HepG2 (cell line): ENCODE results near the gene VPS11. TPM values are rescaled to one million over a fixed set of nuclear protein-coding genes. Genes with fewer than 3 reads are reported as not detected.
A peak's percentile ranks its signal among the peaks of the same experiment; 100 is the strongest.

Experiments used
- CREM ChIP-seq, 2 experiments: sonication (generic) in 1 of 2; formaldehyde crosslinking in 1 of 2; IDR thresholded peaks; 2 replicates each; pipeline versions ENCODE4 v1.4.0 to v1.6.1; 2016 to 2020; ENCODE audit warnings: antibody characterized with exemption in 1 of 2, mild to moderate bottlenecking in 1 of 2, missing genetic modification reagents in 1 of 2
- E2F2 ChIP-seq: sonication (generic); formaldehyde crosslinking; IDR thresholded peaks from 2 replicates; pipeline ENCODE4 v1.4.0; 2020; ENCODE audit warnings: missing genetic modification reagents, borderline replicate concordance
- JUN ChIP-seq: sonication (generic); formaldehyde crosslinking; IDR thresholded peaks from 2 replicates; pipeline ENCODE4 v1.4.0; 2020; ENCODE audit warnings: mild to moderate bottlenecking, missing genetic modification reagents
- KLF11 ChIP-seq: IDR thresholded peaks from 2 replicates; pipeline ENCODE4 v1.6.1; 2016; ENCODE audit warnings: missing compliant biosample characterization
- MLX ChIP-seq: IDR thresholded peaks from 2 replicates; pipeline ENCODE4 v1.6.1; 2016
- MTA3 ChIP-seq: sonication (generic); formaldehyde crosslinking; IDR thresholded peaks from 2 replicates; pipeline ENCODE4 v1.4.0; 2020; ENCODE audit warnings: missing genetic modification reagents
- SATB2 ChIP-seq: sonication (generic); formaldehyde crosslinking; IDR thresholded peaks from 2 replicates; pipeline ENCODE4 v1.5.0; 2020; ENCODE audit warnings: missing genetic modification reagents
- TRIM22 ChIP-seq: fragments of 450-650 bp; IDR thresholded peaks from 2 replicates; pipeline ENCODE4 v1.6.1; 2017
- ZNF142 ChIP-seq: sonication (generic); formaldehyde crosslinking; IDR thresholded peaks from 2 replicates; pipeline ENCODE4 v1.4.0; 2020; ENCODE audit warnings: missing genetic modification reagents
- ZNF18 ChIP-seq: sonication (generic); formaldehyde crosslinking; IDR thresholded peaks from 2 replicates; pipeline ENCODE4 v1.8.0; 2022; ENCODE audit warnings: mild to moderate bottlenecking, missing genetic modification reagents; ENCODE audit not compliant: insufficient replicate concordance
- ZNF580 ChIP-seq: IDR thresholded peaks from 2 replicates; pipeline ENCODE4 v1.6.1; 2016; ENCODE audit warnings: low read depth, borderline replicate concordance
- ZNF615 ChIP-seq: sonication (generic); formaldehyde crosslinking; IDR thresholded peaks from 2 replicates; pipeline ENCODE4 v1.5.0; 2020; ENCODE audit warnings: mild to moderate bottlenecking, missing genetic modification reagents, borderline replicate concordance
- polyA plus RNA-seq, 8 experiments: library from polyadenylated mRNA; depleted of rRNA in 3 of 8; stranded (reverse) in 7 of 8; unstranded in 1 of 8; fragments of >200 nt; fragmentation: Illumina TruSeq in 4 of 8; extraction: Trizol in 4 of 8; gene quantifications; 2 replicates each; pipeline versions ENCODE4 v1.2.1 to v1.2.3, GENCODE V29; 2011 to 2016; ENCODE audit warnings: low read depth in 4 of 8, missing spikeins in 1 of 8, mixed read lengths in 1 of 8; ENCODE audit not compliant: insufficient read depth in 1 of 8
- total RNA-seq, 5 experiments: library from RNA; depleted of rRNA; stranded (reverse); fragments of >200 nt; fragmentation: Illumina TruSeq; extraction: Trizol; gene quantifications; 2 replicates each; pipeline ENCODE4 v1.2.3, GENCODE V29; 2016; ENCODE audit warnings: low read depth in 1 of 5
- TF ChIP-seq, protein P1 (sequence below): sonication (generic); formaldehyde crosslinking; IDR thresholded peaks from 2 replicates; pipeline ENCODE4 v1.5.1; 2020; ENCODE audit warnings: missing genetic modification reagents, mild to moderate bottlenecking, borderline replicate concordance

Gene VPS11
- total and polyA plus RNA-seq, 2 of the 13 experiments (the other 11 are each of a cell fraction or from before 2014, with no cell fraction given) = 13.7 to 21.6 TPM

DNA sequence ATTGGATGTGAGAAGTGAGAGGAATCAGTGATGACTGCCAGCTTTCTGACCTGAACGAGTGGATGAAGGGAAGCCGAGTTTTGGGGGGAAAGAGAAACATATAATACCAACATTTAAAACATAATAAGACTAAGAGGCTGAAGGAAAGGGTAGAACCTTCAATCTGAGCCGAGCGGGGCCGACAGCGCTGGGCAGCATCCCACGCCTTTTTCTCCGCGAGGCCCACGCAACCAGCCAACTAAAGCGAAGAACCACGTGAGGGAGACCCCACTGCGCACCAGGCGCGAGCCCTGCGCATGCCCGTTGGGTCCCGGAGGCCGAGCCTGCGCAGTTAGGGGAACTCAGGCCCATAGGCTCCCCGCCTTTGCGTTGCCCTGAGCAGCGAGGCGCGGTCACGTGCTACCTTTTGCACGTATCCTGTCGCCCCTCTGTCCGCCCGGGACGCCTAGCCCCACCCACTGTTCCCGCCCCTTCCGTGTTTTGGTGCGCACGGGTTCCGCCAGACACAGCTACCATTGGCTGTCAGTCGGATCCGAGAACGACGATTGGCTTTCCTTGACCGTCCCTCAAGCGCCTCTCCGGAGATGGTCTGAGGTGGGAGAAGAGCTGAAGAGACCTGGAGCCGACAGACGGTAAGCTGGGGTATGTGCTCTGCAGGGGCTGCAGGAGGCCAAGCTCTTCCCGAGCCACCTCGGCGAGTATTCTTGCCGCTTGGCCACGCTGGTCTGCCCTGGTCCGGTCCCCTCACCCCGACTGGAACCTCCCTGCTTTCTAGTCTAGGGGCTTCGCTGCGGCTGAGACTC is 53.6 kb downstream of the VPS11 start, which contains the start of gene HINFP (continued):
- no peak for TF ChIP-seq E2F2 (CRISPR knock-in tag)
- peak; percentile 71; the same call in 1 of the 2 replicates for TF ChIP-seq ZNF142 (CRISPR knock-in tag)
- TF ChIP-seq, protein P1, sequence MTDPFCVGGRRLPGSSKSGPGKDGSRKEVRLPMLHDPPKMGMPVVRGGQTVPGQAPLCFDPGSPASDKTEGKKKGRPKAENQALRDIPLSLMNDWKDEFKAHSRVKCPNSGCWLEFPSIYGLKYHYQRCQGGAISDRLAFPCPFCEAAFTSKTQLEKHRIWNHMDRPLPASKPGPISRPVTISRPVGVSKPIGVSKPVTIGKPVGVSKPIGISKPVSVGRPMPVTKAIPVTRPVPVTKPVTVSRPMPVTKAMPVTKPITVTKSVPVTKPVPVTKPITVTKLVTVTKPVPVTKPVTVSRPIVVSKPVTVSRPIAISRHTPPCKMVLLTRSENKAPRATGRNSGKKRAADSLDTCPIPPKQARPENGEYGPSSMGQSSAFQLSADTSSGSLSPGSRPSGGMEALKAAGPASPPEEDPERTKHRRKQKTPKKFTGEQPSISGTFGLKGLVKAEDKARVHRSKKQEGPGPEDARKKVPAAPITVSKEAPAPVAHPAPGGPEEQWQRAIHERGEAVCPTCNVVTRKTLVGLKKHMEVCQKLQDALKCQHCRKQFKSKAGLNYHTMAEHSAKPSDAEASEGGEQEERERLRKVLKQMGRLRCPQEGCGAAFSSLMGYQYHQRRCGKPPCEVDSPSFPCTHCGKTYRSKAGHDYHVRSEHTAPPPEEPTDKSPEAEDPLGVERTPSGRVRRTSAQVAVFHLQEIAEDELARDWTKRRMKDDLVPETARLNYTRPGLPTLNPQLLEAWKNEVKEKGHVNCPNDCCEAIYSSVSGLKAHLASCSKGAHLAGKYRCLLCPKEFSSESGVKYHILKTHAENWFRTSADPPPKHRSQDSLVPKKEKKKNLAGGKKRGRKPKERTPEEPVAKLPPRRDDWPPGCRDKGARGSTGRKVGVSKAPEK (CRISPR knock-in tag) = no peak
- no peak for TF ChIP-seq ZNF18 (CRISPR knock-in tag)
- TF ChIP-seq KLF11 = peak; percentile 60; the same call in 1 of the 2 replicates
- peak; percentile 86; the same call in 1 of the 2 replicates for TF ChIP-seq SATB2 (CRISPR knock-in tag)
- peak; percentile 76 for TF ChIP-seq CREM (IDR thresholded peaks at IDR 0.05)
- TF ChIP-seq CREM (CRISPR knock-in tag; IDR thresholded peaks at IDR 0.05) = no peak
- TF ChIP-seq TRIM22 = no peak
- TF ChIP-seq MLX (CRISPR knock-in tag) = 0 out of 2 replicates have a peak, but pooled peaks have one; percentile 50
- TF ChIP-seq MTA3 (CRISPR knock-in tag) = no peak
- TF ChIP-seq JUN (CRISPR knock-in tag) = no peak
- TF ChIP-seq ZNF615 (CRISPR knock-in tag) = no peak
- peak; percentile 62; the same call in 1 of the 2 replicates for TF ChIP-seq ZNF580
